ENCODE measurements around the gene MLLT3.

Gene MLLT3

GRCh38 chr9:20320921-20321320 is 301.4 kb downstream of the MLLT3 start:
- no peak for TF ChIP-seq CTCF (IDR thresholded peaks at IDR 0.05; ENCODE audit: insufficient read depth, low read length, missing control alignments)
- ChIA-PET POLR2A (no interaction called here), CTCF (interaction anchor here (1.1 kb wide), 1 partner anchor 36 kb away, joined by 3 read pairs; no protein-coding TSS in a partner anchor)
- no peak for DNase-seq (ENCODE audit: low read depth, low spot score)
- no peak overlapping the region for H3K4me3 ChIP-seq (ENCODE audit: low read depth, low read length)

GRCh38 chr9:20319641-20320337 is 302.5 kb downstream of the MLLT3 start:
- TF ChIP-seq CTCF (IDR thresholded peaks at IDR 0.05; ENCODE audit: insufficient read depth, low read length, missing control alignments): no peak
- ChIA-PET CTCF (interaction anchor here (1.1 to 1.2 kb wide), 2 partner anchors 37 to 394 kb away, joined by 3 read pairs; no protein-coding TSS in a partner anchor), POLR2A (interaction anchor here (0.6 kb wide), 1 partner anchor 351 kb away, joined by 3 read pairs; no protein-coding TSS in a partner anchor)
- peak; percentile 54 for DNase-seq (ENCODE audit: low read depth, low spot score)
- no peak overlapping the region for H3K4me3 ChIP-seq (ENCODE audit: low read depth, low read length)

GRCh38 chr9:20319241-20319640 is 303.1 kb downstream of the MLLT3 start:
- H3K4me3 ChIP-seq (ENCODE audit: low read depth, low read length): no peak overlapping the region
- DNase-seq (ENCODE audit: low read depth, low spot score): no peak
- POLR2A ChIA-PET: interaction anchor here (0.6 kb wide), 1 partner anchor 351 kb away, joined by 3 read pairs; no protein-coding TSS in a partner anchor
- TF ChIP-seq CTCF (IDR thresholded peaks at IDR 0.05; ENCODE audit: insufficient read depth, low read length, missing control alignments): no peak
- CTCF ChIA-PET: interaction anchor here (1.2 kb wide), 1 partner anchor 394 kb away, joined by 3 read pairs; no protein-coding TSS in a partner anchor

GRCh38 chr9:20317701-20318100 is 304.6 kb downstream of the MLLT3 start:
- no peak for DNase-seq (ENCODE audit: low read depth, low spot score)
- no peak for TF ChIP-seq CTCF (IDR thresholded peaks at IDR 0.05; ENCODE audit: insufficient read depth, low read length, missing control alignments)
- CTCF ChIA-PET: no interaction called here
- H3K4me3 ChIP-seq (ENCODE audit: low read depth, low read length): no peak overlapping the region
- POLR2A ChIA-PET: no interaction called here

GRCh38 chr9:20316372-20316771 is 305.9 kb downstream of the MLLT3 start:
- TF ChIP-seq CTCF (IDR thresholded peaks at IDR 0.05; ENCODE audit: insufficient read depth, low read length, missing control alignments): no peak
- CTCF ChIA-PET: no interaction called here
- POLR2A ChIA-PET: no interaction called here

GRCh38 chr9:20315677-20316076 is 306.6 kb downstream of the MLLT3 start:
- ChIA-PET POLR2A (no interaction called here), CTCF (no interaction called here)
- H3K4me3 ChIP-seq (ENCODE audit: low read depth, low read length): no peak overlapping the region
- no peak for TF ChIP-seq CTCF (IDR thresholded peaks at IDR 0.05; ENCODE audit: insufficient read depth, low read length, missing control alignments)
- peak; percentile 51 for DNase-seq (ENCODE audit: low read depth, low spot score)

More at GRCh38 chr9:20316372-20316771, 305.9 kb downstream of the MLLT3 start:
- no peak overlapping the region for H3K4me3 ChIP-seq (ENCODE audit: low read depth, low read length)
- DNase-seq (ENCODE audit: low read depth, low spot score): no peak

All from AG04449 (cell line).